VCaP (cell line): ENCODE results near the gene DDX49.

Experiments used
- H3K27ac ChIP-seq: fragments of 450-650 bp; 2 replicates; pipeline ENCODE4 v1.5.1; 2017
- CTCF ChIP-seq: fragments of 450-650 bp; conservative IDR thresholded peaks from 2 replicates; pipeline ENCODE4 v1.5.1; 2017; ENCODE audit warnings: mild to moderate bottlenecking, moderate library complexity

DDX49 gene

GRCh38 chr19:18921593-18921992 lies 2.1 kb downstream of the DDX49 start:
- no peak for TF ChIP-seq CTCF
- H3K27ac ChIP-seq: no peak overlapping the region

- no peak overlapping the region for H3K27ac ChIP-seq
- no peak for TF ChIP-seq CTCF
Observed at GRCh38 chr19:18922228-18922985, 2.9 kb downstream of the DDX49 start.

GRCh38 chr19:18924684-18925213 lies 5.2 kb downstream of the DDX49 start:
- no peak for TF ChIP-seq CTCF
- H3K27ac ChIP-seq: no peak overlapping the region

GRCh38 chr19:18928018-18928805 lies 8.7 kb downstream of the DDX49 start:
- no peak for TF ChIP-seq CTCF
- H3K27ac ChIP-seq: no peak overlapping the region

GRCh38 chr19:18929311-18929710 lies 9.8 kb downstream of the DDX49 start:
- TF ChIP-seq CTCF: no peak
- no peak overlapping the region for H3K27ac ChIP-seq

GRCh38 chr19:18931316-18932162 lies 12.0 kb downstream of the DDX49 start:
- no peak for TF ChIP-seq CTCF
- H3K27ac ChIP-seq: no peak overlapping the region
